ENCODE results near the gene ETS2.

DNA sequence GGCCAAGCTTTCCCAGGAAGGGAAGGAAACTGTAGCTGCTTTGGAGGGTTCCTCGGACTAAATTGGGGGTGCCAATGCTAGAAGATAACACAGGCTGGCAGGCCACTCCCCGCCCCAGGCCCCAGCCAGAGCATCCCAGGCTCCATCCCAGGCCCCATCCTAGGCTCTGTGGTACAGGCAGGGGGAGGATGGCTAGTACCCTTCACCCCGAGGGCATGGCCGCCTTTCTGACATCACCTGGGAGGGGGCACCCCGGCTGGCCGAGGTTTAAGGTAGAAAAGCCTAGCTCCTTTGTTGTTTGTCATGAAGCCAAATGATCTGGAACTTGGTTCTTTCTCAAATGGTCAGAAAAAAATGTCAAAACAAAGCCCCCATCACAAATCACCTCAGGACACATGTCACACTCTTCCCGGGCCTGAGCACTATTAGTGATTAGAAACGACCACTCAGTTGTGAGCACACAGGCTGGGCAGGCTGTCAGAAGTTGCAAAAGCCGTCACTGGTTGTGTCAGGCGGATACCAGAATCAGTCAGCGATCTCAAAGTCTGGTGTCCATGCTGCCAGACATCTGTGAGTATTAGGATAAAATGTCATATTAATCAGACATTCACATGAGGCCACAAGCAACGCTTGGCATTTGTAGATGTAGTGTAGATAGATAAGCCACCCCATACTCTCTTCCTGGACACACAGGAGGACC lies 31.0 kb upstream of the ETS2 start:
- TF ChIP-seq, protein P1, sequence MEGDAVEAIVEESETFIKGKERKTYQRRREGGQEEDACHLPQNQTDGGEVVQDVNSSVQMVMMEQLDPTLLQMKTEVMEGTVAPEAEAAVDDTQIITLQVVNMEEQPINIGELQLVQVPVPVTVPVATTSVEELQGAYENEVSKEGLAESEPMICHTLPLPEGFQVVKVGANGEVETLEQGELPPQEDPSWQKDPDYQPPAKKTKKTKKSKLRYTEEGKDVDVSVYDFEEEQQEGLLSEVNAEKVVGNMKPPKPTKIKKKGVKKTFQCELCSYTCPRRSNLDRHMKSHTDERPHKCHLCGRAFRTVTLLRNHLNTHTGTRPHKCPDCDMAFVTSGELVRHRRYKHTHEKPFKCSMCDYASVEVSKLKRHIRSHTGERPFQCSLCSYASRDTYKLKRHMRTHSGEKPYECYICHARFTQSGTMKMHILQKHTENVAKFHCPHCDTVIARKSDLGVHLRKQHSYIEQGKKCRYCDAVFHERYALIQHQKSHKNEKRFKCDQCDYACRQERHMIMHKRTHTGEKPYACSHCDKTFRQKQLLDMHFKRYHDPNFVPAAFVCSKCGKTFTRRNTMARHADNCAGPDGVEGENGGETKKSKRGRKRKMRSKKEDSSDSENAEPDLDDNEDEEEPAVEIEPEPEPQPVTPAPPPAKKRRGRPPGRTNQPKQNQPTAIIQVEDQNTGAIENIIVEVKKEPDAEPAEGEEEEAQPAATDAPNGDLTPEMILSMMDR (IDR thresholded peaks at IDR 0.05): no peak
- TF ChIP-seq POLR2A (IDR thresholded peaks at IDR 0.05): no peak

Data from thyroid gland (tissue), 4 donors.